HepG2 (cell line): Measurements from ENCODE around the gene ADARB2. TPM values are rescaled to one million over a fixed set of nuclear protein-coding genes. Genes with fewer than 3 reads are reported as not detected.

Source experiments
- ATAC-seq: fragments of 200-7000 bp; cut with Tn5 transposase; 3 replicates; pipeline ENCODE4 v1.9.1; 2020; ENCODE audit warnings: mild to moderate bottlenecking, moderate library complexity
- BruUV-seq: library from RNA; stranded (reverse); fragments of 400-500 nt; replicated peaks from 2 replicates; lab custom pipeline; 2021; lab: Mats Ljungman, UMichigan
- CTCF ChIA-PET: fragments of 300-600 bp; formaldehyde crosslinking; extraction: SDS; loops from one replicate; lab custom pipeline; 2021; ENCODE audit warnings: low total read pairs, inconsistent platforms, low intra/inter-chr PET ratio; lab: Yijun Ruan, JAX
- POLR2A ChIA-PET: fragments of 350-600 bp; sonication (Branson Sonifier 250); formaldehyde crosslinking; loops from one replicate; lab custom pipeline; 2020; ENCODE audit warnings: antibody characterized with exemption, inconsistent platforms; lab: Yijun Ruan, JAX
- DNase-seq: peaks from one replicate; pipeline ENCODE4 v3.0.0-alpha.2; 2015; ENCODE audit warnings: low spot score
- FAIRE-seq: peaks from 3 replicates; lab custom pipeline; 2011; peaks lifted over from hg19 to GRCh38; lab: Jason Lieb, UNC
- H2AFZ ChIP-seq: one replicate; pipeline ENCODE4 v1.6.1; 2011; ENCODE audit warnings: low read length, inconsistent platforms
- H3K27ac ChIP-seq: fragments of 300-600 bp; 3 replicates; pipeline ENCODE4 v1.8.0; 2011; ENCODE audit warnings: mixed run types, mild to moderate bottlenecking, mixed read lengths, low read length, inconsistent platforms; ENCODE audit not compliant: insufficient read depth; ENCODE audit errors: extremely low read length
- H3K27me3 ChIP-seq, 2 experiments: fragments of 200-600 bp in 1 of 2; 2 replicates in 1 of 2; 3 replicates in 1 of 2; pipeline versions ENCODE4 v1.6.0 to v1.8.0; 2011; ENCODE audit warnings: low read length in 2 of 2, mild to moderate bottlenecking in 2 of 2, moderate library complexity in 2 of 2, inconsistent platforms in 1 of 2; ENCODE audit not compliant: insufficient read depth in 2 of 2, control insufficient read depth in 1 of 2
- H3K36me3 ChIP-seq, 2 experiments: fragments of 200-600 bp in 1 of 2; replicated peaks in 1 of 2; 2 replicates in 1 of 2; 3 replicates in 1 of 2; pipeline versions ENCODE4 v1.5.1 to v1.8.0; 2011; ENCODE audit warnings: low read length in 2 of 2, inconsistent platforms in 1 of 2; ENCODE audit not compliant: insufficient read depth in 2 of 2, control insufficient read depth in 1 of 2
- H3K4me1 ChIP-seq: 2 replicates; pipeline ENCODE4 v1.5.1; 2012; ENCODE audit warnings: low read length, inconsistent platforms; ENCODE audit not compliant: insufficient read depth
- H3K4me2 ChIP-seq: 2 replicates; pipeline ENCODE4 v1.6.0; 2011; ENCODE audit warnings: low read depth, low read length, inconsistent platforms
- H3K4me3 ChIP-seq, 3 experiments: fragments of 200-600 bp in 1 of 3; sonication (generic), shearing (Covaris generic) in 1 of 3; replicated peaks in 1 of 3; 2 replicates each; pipeline ENCODE4 v1.5.1; 2011 to 2016; ENCODE audit warnings: low read length in 3 of 3, inconsistent platforms in 2 of 3, low read depth in 2 of 3, mild to moderate bottlenecking in 2 of 3, control low read depth in 1 of 3, mixed read lengths in 1 of 3; ENCODE audit not compliant: insufficient read depth in 1 of 3
- H3K79me2 ChIP-seq: one replicate; pipeline ENCODE4 v1.6.1; 2011; ENCODE audit warnings: low read length, inconsistent platforms; ENCODE audit not compliant: insufficient read depth
- H3K9ac ChIP-seq: 2 replicates; pipeline ENCODE4 v1.6.0; 2011; ENCODE audit warnings: mild to moderate bottlenecking, low read depth, low read length, inconsistent platforms; ENCODE audit not compliant: insufficient read depth
- H3K9me3 ChIP-seq: 2 replicates; pipeline ENCODE4 v1.5.1; 2012; ENCODE audit warnings: mild to moderate bottlenecking, low read length
- H4K20me1 ChIP-seq: 2 replicates; pipeline ENCODE4 v1.6.0; 2011; ENCODE audit warnings: inconsistent platforms, mild to moderate bottlenecking, low read length, moderate library complexity; ENCODE audit not compliant: insufficient read depth
- BCL3 ChIP-seq: sonication (generic); formaldehyde crosslinking; IDR thresholded peaks from 2 replicates; pipeline ENCODE4 v1.5.1; 2020; ENCODE audit warnings: mild to moderate bottlenecking, missing genetic modification reagents, moderate library complexity
- BRF2 ChIP-seq: sonication (generic); formaldehyde crosslinking; IDR thresholded peaks from 2 replicates; pipeline ENCODE4 v1.8.1; 2022; ENCODE audit warnings: mild to moderate bottlenecking, missing genetic modification reagents
- CCAR2 ChIP-seq: fragments of 200-400 bp; formaldehyde crosslinking; optimal IDR thresholded peaks from 2 replicates; pipeline ENCODE3; 2018; ENCODE audit warnings: low read depth, mild to moderate bottlenecking, low read length, moderate library complexity
- ELF3 ChIP-seq: IDR thresholded peaks from 2 replicates; pipeline ENCODE4 v1.6.1; 2016; ENCODE audit warnings: missing genetic modification reagents, missing compliant biosample characterization
- HOXA3 ChIP-seq: sonication (generic); formaldehyde crosslinking; IDR thresholded peaks from 2 replicates; pipeline ENCODE4 v1.5.0; 2020; ENCODE audit warnings: missing genetic modification reagents
- IRX3 ChIP-seq: sonication (generic); formaldehyde crosslinking; IDR thresholded peaks from 2 replicates; pipeline ENCODE4 v1.8.1; 2023; ENCODE audit warnings: mild to moderate bottlenecking, low read depth, missing genetic modification reagents, borderline replicate concordance
- NCOA1 ChIP-seq: sonication (generic); formaldehyde crosslinking; IDR thresholded peaks from 2 replicates; pipeline ENCODE4 v1.9.0; 2021; ENCODE audit warnings: missing genetic modification reagents
- RBM39 ChIP-seq: fragments of 200-400 bp; formaldehyde crosslinking; IDR thresholded peaks from one replicate; pipeline ENCODE4 v1.6.1; 2018; ENCODE audit warnings: antibody characterized with exemption, mild to moderate bottlenecking, low read depth, low read length; ENCODE audit not compliant: poor library complexity, severe bottlenecking
- ZNF367 ChIP-seq: sonication (generic); formaldehyde crosslinking; IDR thresholded peaks from 2 replicates; pipeline ENCODE4 v1.4.0; 2020; ENCODE audit warnings: missing genetic modification reagents, borderline replicate concordance
- ZNF44 ChIP-seq: sonication (generic); formaldehyde crosslinking; IDR thresholded peaks from 2 replicates; pipeline ENCODE4 v1.5.1; 2020; ENCODE audit warnings: mild to moderate bottlenecking, missing genetic modification reagents
- ZNF460 ChIP-seq: sonication (generic); formaldehyde crosslinking; IDR thresholded peaks from 2 replicates; pipeline ENCODE4 v1.5.1; 2020; ENCODE audit warnings: missing genetic modification reagents, mild to moderate bottlenecking, borderline replicate concordance
- ZNF543 ChIP-seq: sonication (generic); formaldehyde crosslinking; IDR thresholded peaks from 2 replicates; pipeline ENCODE4 v1.4.0; 2020; ENCODE audit warnings: mild to moderate bottlenecking, missing genetic modification reagents
- ZNF577 ChIP-seq: sonication (generic); formaldehyde crosslinking; IDR thresholded peaks from 2 replicates; pipeline ENCODE4 v1.4.0; 2020; ENCODE audit warnings: mild to moderate bottlenecking, low read depth, missing genetic modification reagents, borderline replicate concordance
- ZNF607 ChIP-seq: sonication (generic); formaldehyde crosslinking; IDR thresholded peaks from 2 replicates; pipeline ENCODE4 v1.5.1; 2020; ENCODE audit warnings: missing genetic modification reagents, mild to moderate bottlenecking, borderline replicate concordance
- WGBS: methylation state at CpG from one replicate; pipeline ENCODE4 v1.1.6; 2017; ENCODE audit warnings: low lambda C conversion rate; 5-methylcytosine and 5-hydroxymethylcytosine counted together
- in situ Hi-C: cut with HindIII; loops from 2 replicates; pipeline ENCODE4 v1.10.0; 2017; ENCODE audit warnings: low pct_unique_long_range_greater_than_20kb; ENCODE audit not compliant: extremely low pct_ligation_motif_present
- intact Hi-C: fragments of 100-400 bp; cut with micrococcal nuclease; formaldehyde crosslinking; loops from one replicate; pipeline ENCODE4 v1.10.0; 2022; ENCODE audit not compliant: unreplicated experiment
- polyA plus RNA-seq, 8 experiments: library from polyadenylated mRNA; depleted of rRNA in 3 of 8; stranded (reverse) in 7 of 8; unstranded in 1 of 8; fragments of >200 nt; fragmentation: Illumina TruSeq in 4 of 8; extraction: Trizol in 4 of 8; gene quantifications; 2 replicates each; pipeline versions ENCODE4 v1.2.1 to v1.2.3, GENCODE V29; 2011 to 2016; ENCODE audit warnings: low read depth in 4 of 8, missing spikeins in 1 of 8, mixed read lengths in 1 of 8; ENCODE audit not compliant: insufficient read depth in 1 of 8
- total RNA-seq, 5 experiments: library from RNA; depleted of rRNA; stranded (reverse); fragments of >200 nt; fragmentation: Illumina TruSeq; extraction: Trizol; gene quantifications; 2 replicates each; pipeline ENCODE4 v1.2.3, GENCODE V29; 2016; ENCODE audit warnings: low read depth in 1 of 5
- TF ChIP-seq, protein P1 (sequence below): sonication (generic); formaldehyde crosslinking; IDR thresholded peaks from 2 replicates; pipeline ENCODE4 v1.9.0; 2021; ENCODE audit warnings: missing genetic modification reagents, borderline replicate concordance
- TF ChIP-seq, protein P2 (sequence below): sonication (generic); formaldehyde crosslinking; IDR thresholded peaks from 2 replicates; pipeline ENCODE4 v1.4.0; 2020; ENCODE audit warnings: missing genetic modification reagents
- TF ChIP-seq, protein P3 (sequence below): sonication (generic); formaldehyde crosslinking; IDR thresholded peaks from 2 replicates; pipeline ENCODE4 v1.8.0; 2023; ENCODE audit warnings: mild to moderate bottlenecking, missing genetic modification reagents

ADARB2 gene
- total and polyA plus RNA-seq, 2 of the 13 experiments (the other 11 are each of a cell fraction or from before 2014, with no cell fraction given): not detected

DNA sequence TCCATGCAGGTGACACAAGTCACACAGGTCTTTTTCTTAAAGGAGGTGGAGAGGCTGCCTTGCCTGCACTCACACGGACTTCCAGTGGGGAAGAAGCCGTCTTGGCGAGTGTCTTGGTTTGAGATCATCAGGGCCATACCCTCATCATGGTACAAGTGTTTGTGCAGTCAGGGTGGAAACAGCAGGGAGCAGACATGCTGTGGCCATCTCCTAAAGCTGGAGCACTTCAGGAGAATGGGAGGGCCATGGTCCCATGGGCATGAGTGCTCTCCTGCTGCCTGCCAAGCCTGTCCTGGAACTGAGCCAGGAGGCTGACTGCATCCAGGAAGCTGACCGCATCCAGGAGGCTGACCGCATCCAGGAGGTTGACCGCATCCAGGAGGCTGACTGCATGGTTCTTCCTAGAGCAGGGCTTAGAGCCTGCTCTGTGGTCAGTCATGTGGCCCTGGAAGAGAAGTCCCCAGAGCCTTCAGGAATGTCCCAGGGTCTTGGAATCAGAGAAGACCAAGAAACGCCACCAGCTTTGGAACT, 98.4 kb downstream of the ADARB2 start (continued):
- TF ChIP-seq ZNF367 (CRISPR knock-in tag) (no peak), IRX3 (no peak), CCAR2 (no peak), BCL3 (CRISPR knock-in tag) (no peak), ZNF577 (CRISPR knock-in tag) (no peak), NCOA1 (CRISPR knock-in tag) (no peak), RBM39 (no peak)
- TF ChIP-seq, protein P1, sequence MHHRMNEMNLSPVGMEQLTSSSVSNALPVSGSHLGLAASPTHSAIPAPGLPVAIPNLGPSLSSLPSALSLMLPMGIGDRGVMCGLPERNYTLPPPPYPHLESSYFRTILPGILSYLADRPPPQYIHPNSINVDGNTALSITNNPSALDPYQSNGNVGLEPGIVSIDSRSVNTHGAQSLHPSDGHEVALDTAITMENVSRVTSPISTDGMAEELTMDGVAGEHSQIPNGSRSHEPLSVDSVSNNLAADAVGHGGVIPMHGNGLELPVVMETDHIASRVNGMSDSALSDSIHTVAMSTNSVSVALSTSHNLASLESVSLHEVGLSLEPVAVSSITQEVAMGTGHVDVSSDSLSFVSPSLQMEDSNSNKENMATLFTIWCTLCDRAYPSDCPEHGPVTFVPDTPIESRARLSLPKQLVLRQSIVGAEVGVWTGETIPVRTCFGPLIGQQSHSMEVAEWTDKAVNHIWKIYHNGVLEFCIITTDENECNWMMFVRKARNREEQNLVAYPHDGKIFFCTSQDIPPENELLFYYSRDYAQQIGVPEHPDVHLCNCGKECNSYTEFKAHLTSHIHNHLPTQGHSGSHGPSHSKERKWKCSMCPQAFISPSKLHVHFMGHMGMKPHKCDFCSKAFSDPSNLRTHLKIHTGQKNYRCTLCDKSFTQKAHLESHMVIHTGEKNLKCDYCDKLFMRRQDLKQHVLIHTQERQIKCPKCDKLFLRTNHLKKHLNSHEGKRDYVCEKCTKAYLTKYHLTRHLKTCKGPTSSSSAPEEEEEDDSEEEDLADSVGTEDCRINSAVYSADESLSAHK (CRISPR knock-in tag): no peak

- Histone ChIP-seq H3K27ac (no peak overlapping the region), H3K79me2 (no peaks in the 10 kb centered on the region), H3K4me1 (no peaks in the 10 kb centered on the region), H3K4me3 (no peak overlapping the region), H3K9ac (no peak overlapping the region), H3K9me3 (no peaks in the 10 kb centered on the region), H2AFZ (no peak overlapping the region), H3K27me3 (peaks cover 0 to 16% of the 10 kb centered on the region in 2 experiments; a peak in 2 of 5 replicates), H4K20me1 (no peaks in the 10 kb centered on the region), H3K36me3 (no peaks in the 10 kb centered on the region), H3K4me2 (no peak overlapping the region)
- TF ChIP-seq ZNF44 (no peak), ZNF460 (CRISPR knock-in tag) (no peak), BRF2 (CRISPR knock-in tag) (no peak), ZNF607 (no peak), HOXA3 (no peak), ZNF543 (CRISPR knock-in tag) (no peak), ELF3 (CRISPR knock-in tag) (no peak)
- TF ChIP-seq, protein P2, sequence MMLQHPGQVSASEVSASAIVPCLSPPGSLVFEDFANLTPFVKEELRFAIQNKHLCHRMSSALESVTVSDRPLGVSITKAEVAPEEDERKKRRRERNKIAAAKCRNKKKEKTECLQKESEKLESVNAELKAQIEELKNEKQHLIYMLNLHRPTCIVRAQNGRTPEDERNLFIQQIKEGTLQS: no peak
- TF ChIP-seq, protein P3, sequence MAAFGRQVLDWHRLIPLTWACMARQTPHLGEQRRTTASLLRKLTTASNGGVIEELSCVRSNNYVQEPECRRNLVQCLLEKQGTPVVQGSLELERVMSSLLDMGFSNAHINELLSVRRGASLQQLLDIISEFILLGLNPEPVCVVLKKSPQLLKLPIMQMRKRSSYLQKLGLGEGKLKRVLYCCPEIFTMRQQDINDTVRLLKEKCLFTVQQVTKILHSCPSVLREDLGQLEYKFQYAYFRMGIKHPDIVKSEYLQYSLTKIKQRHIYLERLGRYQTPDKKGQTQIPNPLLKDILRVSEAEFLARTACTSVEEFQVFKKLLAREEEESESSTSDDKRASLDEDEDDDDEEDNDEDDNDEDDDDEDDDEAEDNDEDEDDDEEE (CRISPR knock-in tag): no peak
- WGBS: 11% methylated on average over 11 of the region's 11 CpGs
- FAIRE-seq (no peak), ATAC-seq (no peak), DNase-seq (no peak)
- CTCF ChIA-PET: no interaction called here
- intact Hi-C loops: no loop called here
- in situ Hi-C loops: no loop called here
- no TSS peak for BruUV-seq
- POLR2A ChIA-PET: no interaction called here
Observed at GRCh38 chr10:1635340-1635739, 102.0 kb downstream of the ADARB2 start.
